Uterus (tissue), 2 donors: ENCODE data around the gene SHOC2.

Experiments used
- CTCF ChIP-seq, 4 experiments: fragments of 200-600 bp in 2 of 4; fragments of 450-650 bp in 2 of 4; sonication (generic) in 2 of 4; IDR thresholded peaks; one replicate each; pipeline ENCODE4 v1.5.1; 2016 to 2019; ENCODE audit warnings: antibody characterized with exemption in 4 of 4, mild to moderate bottlenecking in 2 of 4, moderate library complexity in 1 of 4
- POLR2A ChIP-seq, 2 donors: fragments of 450-650 bp; IDR thresholded peaks; one replicate each; pipeline ENCODE4 v1.6.1; 2016; ENCODE audit warnings: antibody characterized with exemption in 2 of 2, mild to moderate bottlenecking in 1 of 2, moderate library complexity in 1 of 2

- TF ChIP-seq CTCF (IDR thresholded peaks at IDR 0.05) = no peak
- TF ChIP-seq POLR2A (IDR thresholded peaks at IDR 0.05) = no peak
Measured at GRCh38 chr10:110915035-110915434, 4.4 kb upstream of the SHOC2 start.
